ENCODE data around the gene SNCG. TPM values are rescaled to one million over a fixed set of nuclear protein-coding genes. Genes with fewer than 3 reads are reported as not detected.
"Not testable (repeated sequence)": the region's sequence is repeated elsewhere in the genome, so short reads cannot be mapped to it uniquely, and the experiment has no call there.

SNCG gene
- polyA plus RNA-seq, 3 donors, result 1.8 TPM; not detected in 2

GRCh38 chr10:87009134-87009696, 50.8 kb downstream of the SNCG start:
- H3K27ac ChIP-seq (ENCODE audit: low read depth in 1 of 2, low read length in 2 of 2); H3K36me3 ChIP-seq (replicated peaks in 1 of 2; ENCODE audit: control insufficient read depth in 1 of 2, insufficient read depth in 2 of 2, low read length in 2 of 2); H3K27ac Mint-ChIP-seq; H2AFZ ChIP-seq (ENCODE audit: insufficient read depth, low read depth, low read length, poor library complexity, severe bottlenecking); H3K36me3 Mint-ChIP-seq; H3K4me3 Mint-ChIP-seq; H3K4me2 ChIP-seq (replicated peaks; ENCODE audit: extremely low read depth, low read length, poor library complexity, severe bottlenecking); intact Hi-C loops (cut with micrococcal nuclease); H3K4me3 ChIP-seq (replicated peaks in 1 of 3; ENCODE audit: low read depth in 2 of 3, low read length in 3 of 3); H3K4me1 Mint-ChIP-seq; H3K27me3 Mint-ChIP-seq (ENCODE audit: low read depth in 3 of 3); DNase-seq; H4K20me1 ChIP-seq (ENCODE audit: insufficient read depth, low read length); H3K4me1 ChIP-seq (ENCODE audit: control insufficient read depth in 1 of 2, insufficient read depth in 2 of 2, low read length in 2 of 2); H3K9ac ChIP-seq (ENCODE audit: insufficient read depth, low read length, poor library complexity, severe bottlenecking); H3K9me3 Mint-ChIP-seq; H3K9me3 ChIP-seq (replicated peaks in 1 of 2; ENCODE audit: control insufficient read depth in 1 of 2, insufficient read depth in 1 of 2, low read length in 2 of 2); H3K79me2 ChIP-seq (ENCODE audit: insufficient read depth, low read length); H3K27me3 ChIP-seq (ENCODE audit: control insufficient read depth in 2 of 2, insufficient read depth in 2 of 2, low read length in 2 of 2): not testable (repeated sequence)
- 100% methylated on average over 2 of the region's 18 CpGs for WGBS (ENCODE audit: insufficient coverage)

Small RNAs within 50 kb of the gene (small RNA-seq; reads per million reads assigned to genes)
- not detected for gene BMS1P3 (ENCODE audit: insufficient read length, low read depth)

Other genes with a start within 250 kb of the SNCG start
- gene BMPR1A, start 202.0 kb upstream of the SNCG start, polyA plus RNA-seq, result under 1 TPM; 0.25 to 0.67 (median 0.61) TPM
- 1 to 10 TPM in 1 of 3 donors, under 1 TPM in 1, not detected in 1; 0.07 to 1.8 TPM for gene MMRN2, start 984 bp upstream of the SNCG start, polyA plus RNA-seq
- under 1 TPM in 1 of 3 donors, not detected in 2; 0.19 TPM for gene ADIRF, start 9.9 kb downstream of the SNCG start, polyA plus RNA-seq
- gene FAM25A, start 61.7 kb downstream of the SNCG start, polyA plus RNA-seq, result not detected
- gene GLUD1, start 136.2 kb downstream of the SNCG start, polyA plus RNA-seq, result 100 to 1,000 TPM in 2 of 3 donors, 10 to 100 TPM in 1; 63.6 to 175 (median 163) TPM
- 10 to 100 TPM; 10.2 to 16.3 (median 16.2) TPM for gene SHLD2, start 136.6 kb downstream of the SNCG start, polyA plus RNA-seq